ENCODE results near the gene SMG5. TPM values are rescaled to one million over a fixed set of nuclear protein-coding genes. Genes with fewer than 3 reads are reported as not detected.

SMG5 gene
- total RNA-seq, 2 experiments from 2014 or later: 87.9 to 88.9 TPM

DNA sequence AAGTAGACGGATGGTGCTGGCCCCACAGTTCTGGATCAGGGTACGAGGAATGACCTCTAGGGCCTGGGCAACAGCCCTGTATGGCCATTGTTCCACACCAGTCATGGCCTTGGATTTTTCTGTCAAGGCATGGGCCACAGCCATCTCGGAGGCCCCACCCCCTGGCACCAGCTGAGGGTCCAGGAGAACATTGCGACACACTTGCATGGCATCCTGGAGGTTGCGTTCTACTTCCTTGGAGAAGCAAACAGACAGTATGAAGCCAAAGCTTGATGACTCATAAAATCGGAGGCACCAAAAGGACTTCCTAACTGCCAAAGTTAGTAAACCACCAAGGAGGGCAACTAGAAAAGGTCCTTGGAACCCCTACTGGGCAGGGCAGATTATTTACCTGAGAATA lies 28.3 kb upstream of the SMG5 start:
- H3K4me1 ChIP-seq (ENCODE audit: insufficient read depth, low read length, poor library complexity, severe bottlenecking): no peaks in the 10 kb centered on the region
- no peak for DNase-seq (ENCODE audit: low spot score)
- no peaks in the 10 kb centered on the region for H4K20me1 ChIP-seq (ENCODE audit: insufficient read depth, low read length)
- H2AFZ ChIP-seq (ENCODE audit: low read length): no peak overlapping the region
- no peaks in the 10 kb centered on the region for H3K9me3 ChIP-seq (ENCODE audit: low read length)
- intact Hi-C loops (cut with micrococcal nuclease; ENCODE audit: unreplicated experiment): no loop called here
- POLR2A ChIA-PET: no interaction called here
- CTCF ChIA-PET (ENCODE audit: unreplicated experiment): no interaction called here
- H3K36me3 ChIP-seq (ENCODE audit: insufficient read depth, low read length): peaks cover 95% of the 10 kb centered on the region
- H3K27ac ChIP-seq (ENCODE audit: low read depth, low read length, poor library complexity, severe bottlenecking): no peak overlapping the region
- BruUV-seq (replicated peaks): no TSS peak
- no peak for TF ChIP-seq EZH2phosphoT487 (IDR thresholded peaks at IDR 0.05; ENCODE audit: borderline replicate concordance, low read depth, low read length)
- TF ChIP-seq, protein P1, sequence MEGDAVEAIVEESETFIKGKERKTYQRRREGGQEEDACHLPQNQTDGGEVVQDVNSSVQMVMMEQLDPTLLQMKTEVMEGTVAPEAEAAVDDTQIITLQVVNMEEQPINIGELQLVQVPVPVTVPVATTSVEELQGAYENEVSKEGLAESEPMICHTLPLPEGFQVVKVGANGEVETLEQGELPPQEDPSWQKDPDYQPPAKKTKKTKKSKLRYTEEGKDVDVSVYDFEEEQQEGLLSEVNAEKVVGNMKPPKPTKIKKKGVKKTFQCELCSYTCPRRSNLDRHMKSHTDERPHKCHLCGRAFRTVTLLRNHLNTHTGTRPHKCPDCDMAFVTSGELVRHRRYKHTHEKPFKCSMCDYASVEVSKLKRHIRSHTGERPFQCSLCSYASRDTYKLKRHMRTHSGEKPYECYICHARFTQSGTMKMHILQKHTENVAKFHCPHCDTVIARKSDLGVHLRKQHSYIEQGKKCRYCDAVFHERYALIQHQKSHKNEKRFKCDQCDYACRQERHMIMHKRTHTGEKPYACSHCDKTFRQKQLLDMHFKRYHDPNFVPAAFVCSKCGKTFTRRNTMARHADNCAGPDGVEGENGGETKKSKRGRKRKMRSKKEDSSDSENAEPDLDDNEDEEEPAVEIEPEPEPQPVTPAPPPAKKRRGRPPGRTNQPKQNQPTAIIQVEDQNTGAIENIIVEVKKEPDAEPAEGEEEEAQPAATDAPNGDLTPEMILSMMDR (conservative IDR thresholded peaks at IDR 0.05; ENCODE audit: low read length): no peak
- H3K79me2 ChIP-seq (ENCODE audit: insufficient read depth, low read depth, low read length): no peaks in the 10 kb centered on the region
- no peaks in the 10 kb centered on the region for H3K9me2 ChIP-seq (ENCODE audit: insufficient read depth, low read length)
- H3K4me3 ChIP-seq (ENCODE audit: low read depth, low read length, poor library complexity, severe bottlenecking): no peak overlapping the region
- H3K4me2 ChIP-seq (ENCODE audit: low read length): no peak overlapping the region

DNA sequence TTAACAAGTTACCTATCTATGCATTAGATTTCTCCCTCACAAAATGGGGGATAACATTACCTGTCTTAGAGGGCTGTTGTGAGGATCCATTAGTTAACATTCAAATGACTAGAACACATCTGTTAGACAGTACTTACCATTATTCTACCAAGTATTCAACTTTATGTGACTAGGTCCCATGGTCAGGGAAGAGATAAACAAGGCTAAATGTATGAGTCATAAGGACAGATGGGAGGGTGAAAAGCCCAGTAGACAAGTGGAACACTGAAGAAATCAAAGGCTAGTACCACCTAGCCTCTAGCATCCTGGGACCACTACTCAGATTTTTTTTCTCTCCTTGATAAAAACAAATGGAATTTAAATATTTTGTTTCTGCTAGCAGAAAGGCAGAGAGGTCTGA lies 25.5 kb upstream of the SMG5 start:
- POLR2A ChIA-PET: no interaction called here
- no peak overlapping the region for H3K4me2 ChIP-seq (ENCODE audit: low read length)
- intact Hi-C loops (cut with micrococcal nuclease; ENCODE audit: unreplicated experiment): no loop called here
- H3K4me1 ChIP-seq (ENCODE audit: insufficient read depth, low read length, poor library complexity, severe bottlenecking): no peaks in the 10 kb centered on the region
- no peak overlapping the region for H3K27ac ChIP-seq (ENCODE audit: low read depth, low read length, poor library complexity, severe bottlenecking)
- H3K9me2 ChIP-seq (ENCODE audit: insufficient read depth, low read length): no peaks in the 10 kb centered on the region
- H2AFZ ChIP-seq (ENCODE audit: low read length): no peak overlapping the region
- no peak overlapping the region for H3K4me3 ChIP-seq (ENCODE audit: low read depth, low read length, poor library complexity, severe bottlenecking)
- no peaks in the 10 kb centered on the region for H3K9me3 ChIP-seq (ENCODE audit: low read length)
- peaks cover 92% of the 10 kb centered on the region for H3K36me3 ChIP-seq (ENCODE audit: insufficient read depth, low read length)
- no peak for TF ChIP-seq EZH2phosphoT487 (IDR thresholded peaks at IDR 0.05; ENCODE audit: borderline replicate concordance, low read depth, low read length)
- TF ChIP-seq, protein P1 (conservative IDR thresholded peaks at IDR 0.05; ENCODE audit: low read length): no peak
- no peak for DNase-seq (ENCODE audit: low spot score)
- H3K79me2 ChIP-seq (ENCODE audit: insufficient read depth, low read depth, low read length): no peaks in the 10 kb centered on the region
- no TSS peak for BruUV-seq (replicated peaks)
- CTCF ChIA-PET (ENCODE audit: unreplicated experiment): no interaction called here
- H4K20me1 ChIP-seq (ENCODE audit: insufficient read depth, low read length): no peaks in the 10 kb centered on the region

DNA sequence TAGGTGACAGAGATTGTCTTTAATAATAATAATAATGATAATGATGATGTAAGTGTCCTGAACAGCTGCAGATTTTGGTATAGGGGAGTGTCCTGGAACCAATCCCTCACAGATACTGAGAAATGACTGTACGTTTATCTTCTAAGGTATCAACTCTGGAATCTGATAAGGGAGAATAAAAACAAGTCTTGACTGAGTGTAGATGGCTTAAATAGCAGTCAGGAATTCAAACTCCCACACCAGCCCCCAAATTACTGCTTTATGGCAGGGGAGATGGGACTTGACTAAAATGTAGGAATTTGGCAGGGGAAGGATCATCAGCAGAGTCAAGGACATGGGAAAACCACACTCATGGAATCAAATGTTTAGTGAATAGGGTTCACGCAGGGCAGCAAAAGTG lies 22.6 kb upstream of the SMG5 start:
- no peaks in the 10 kb centered on the region for H4K20me1 ChIP-seq (ENCODE audit: insufficient read depth, low read length)
- peaks cover 68% of the 10 kb centered on the region for H3K36me3 ChIP-seq (ENCODE audit: insufficient read depth, low read length)
- H3K79me2 ChIP-seq (ENCODE audit: insufficient read depth, low read depth, low read length): no peaks in the 10 kb centered on the region
- no peak for TF ChIP-seq EZH2phosphoT487 (IDR thresholded peaks at IDR 0.05; ENCODE audit: borderline replicate concordance, low read depth, low read length)
- TF ChIP-seq, protein P1 (conservative IDR thresholded peaks at IDR 0.05; ENCODE audit: low read length): no peak
- DNase-seq (ENCODE audit: low spot score): no peak
- no peak overlapping the region for H3K4me3 ChIP-seq (ENCODE audit: low read depth, low read length, poor library complexity, severe bottlenecking)
- intact Hi-C loops (cut with micrococcal nuclease; ENCODE audit: unreplicated experiment): no loop called here
- H3K4me2 ChIP-seq (ENCODE audit: low read length): no peak overlapping the region
- BruUV-seq (replicated peaks): no TSS peak
- no peak overlapping the region for H2AFZ ChIP-seq (ENCODE audit: low read length)
- H3K4me1 ChIP-seq (ENCODE audit: insufficient read depth, low read length, poor library complexity, severe bottlenecking): no peaks in the 10 kb centered on the region
- H3K9me3 ChIP-seq (ENCODE audit: low read length): no peaks in the 10 kb centered on the region
- ChIA-PET POLR2A (no interaction called here), CTCF (ENCODE audit: unreplicated experiment) (no interaction called here)
- H3K27ac ChIP-seq (ENCODE audit: low read depth, low read length, poor library complexity, severe bottlenecking): no peak overlapping the region
- no peaks in the 10 kb centered on the region for H3K9me2 ChIP-seq (ENCODE audit: insufficient read depth, low read length)
